Activated CD4-positive, alpha-beta T cell treated with anti-CD3 and anti-CD28 coated beads, Interleukin-2, amount 10 ng/mL, durations not matched to agents 24 days and 14 days (primary cell): ENCODE measurements around the gene PLA2G4D. TPM values are rescaled to one million over a fixed set of nuclear protein-coding genes. Genes with fewer than 3 reads are reported as not detected.
A peak's percentile ranks its signal among the peaks of the same experiment; 100 is the strongest.

ENCODE experiments used
- DNase-seq: peaks from one replicate; pipeline ENCODE4 v3.0.0; 2022
- H3K27ac Mint-ChIP-seq: one replicate; pipeline ENCODE4 v1.8.0; 2022; ENCODE audit warnings: mild to moderate bottlenecking, mixed read lengths
- H3K27me3 Mint-ChIP-seq: one replicate; pipeline ENCODE4 v1.8.0; 2022; ENCODE audit warnings: mixed read lengths
- H3K36me3 Mint-ChIP-seq: one replicate; pipeline ENCODE4 v1.8.0; 2022; ENCODE audit warnings: low read depth, mild to moderate bottlenecking, mixed read lengths
- H3K4me1 Mint-ChIP-seq: one replicate; pipeline ENCODE4 v1.8.0; 2021; ENCODE audit warnings: mixed read lengths
- H3K4me3 Mint-ChIP-seq: one replicate; pipeline ENCODE4 v1.8.0; 2022; ENCODE audit warnings: mild to moderate bottlenecking, moderate library complexity, mixed read lengths
- H3K9me3 Mint-ChIP-seq: one replicate; pipeline ENCODE4 v1.8.0; 2021; ENCODE audit warnings: mixed read lengths
- intact Hi-C: fragments of 100-400 bp; cut with micrococcal nuclease; formaldehyde crosslinking; loops from one replicate; pipeline ENCODE4 v1.15.1; 2023
- total RNA-seq: library from RNA; stranded (reverse); gene quantifications from 2 replicates; pipeline ENCODE4 v1.2.3, GENCODE V29; 2022

Gene PLA2G4D
- total RNA-seq, 1 donor from 2014 or later = not detected

GRCh38 chr15:42066764-42067415, 27.5 kb downstream of the PLA2G4D start:
- peaks cover 14% of the 10 kb centered on the region for H3K27me3 Mint-ChIP-seq
- intact Hi-C loops = loop anchor here (2.0 kb wide), 1 partner anchor 70 kb away; no protein-coding TSS in a partner anchor
- H3K4me3 Mint-ChIP-seq = no peak overlapping the region
- peaks cover 2% of the 10 kb centered on the region for H3K4me1 Mint-ChIP-seq
- no peaks in the 10 kb centered on the region for H3K36me3 Mint-ChIP-seq
- DNase-seq = no peak
- no peak overlapping the region for H3K27ac Mint-ChIP-seq
- H3K9me3 Mint-ChIP-seq = no peaks in the 10 kb centered on the region

GRCh38 chr15:42065468-42065867, 28.9 kb downstream of the PLA2G4D start:
- no peak for DNase-seq
- no peak overlapping the region for H3K4me3 Mint-ChIP-seq
- H3K4me1 Mint-ChIP-seq = peaks cover 2% of the 10 kb centered on the region
- peaks cover 14% of the 10 kb centered on the region for H3K27me3 Mint-ChIP-seq
- intact Hi-C loops = no loop called here
- no peaks in the 10 kb centered on the region for H3K9me3 Mint-ChIP-seq
- no peaks in the 10 kb centered on the region for H3K36me3 Mint-ChIP-seq
- H3K27ac Mint-ChIP-seq = no peak overlapping the region

GRCh38 chr15:42065033-42065432, 29.3 kb downstream of the PLA2G4D start:
- H3K27ac Mint-ChIP-seq = no peak overlapping the region

GRCh38 chr15:42064271-42064670, 30.1 kb downstream of the PLA2G4D start:
- H3K36me3 Mint-ChIP-seq = no peaks in the 10 kb centered on the region
- DNase-seq = no peak
- no peak overlapping the region for H3K27ac Mint-ChIP-seq
- intact Hi-C loops = no loop called here
- no peaks in the 10 kb centered on the region for H3K9me3 Mint-ChIP-seq
- H3K4me1 Mint-ChIP-seq = peaks cover 2% of the 10 kb centered on the region
- H3K27me3 Mint-ChIP-seq = peaks cover 15% of the 10 kb centered on the region
- H3K4me3 Mint-ChIP-seq = no peak overlapping the region

More at GRCh38 chr15:42065033-42065432, 29.3 kb downstream of the PLA2G4D start:
- Mint-ChIP-seq H3K9me3 (no peaks in the 10 kb centered on the region), H3K4me1 (peaks cover 2% of the 10 kb centered on the region), H3K4me3 (no peak overlapping the region), H3K36me3 (no peaks in the 10 kb centered on the region), H3K27me3 (peaks cover 14% of the 10 kb centered on the region)
- no peak for DNase-seq
- intact Hi-C loops = no loop called here

- Mint-ChIP-seq H3K36me3 (no peaks in the 10 kb centered on the region), H3K27ac (no peak overlapping the region), H3K9me3 (no peaks in the 10 kb centered on the region), H3K27me3 (peaks cover 19% of the 10 kb centered on the region), H3K4me1 (peaks cover 2% of the 10 kb centered on the region), H3K4me3 (no peak overlapping the region)
- intact Hi-C loops = no loop called here
- no peak for DNase-seq
Measured at GRCh38 chr15:42063122-42063848, 31.1 kb downstream of the PLA2G4D start.

GRCh38 chr15:42062284-42062806, 32.0 kb downstream of the PLA2G4D start:
- Mint-ChIP-seq H3K4me1 (peaks cover 6% of the 10 kb centered on the region), H3K9me3 (no peaks in the 10 kb centered on the region), H3K4me3 (no peak overlapping the region), H3K27me3 (peaks cover 26% of the 10 kb centered on the region), H3K36me3 (no peaks in the 10 kb centered on the region), H3K27ac (no peak overlapping the region)
- no peak for DNase-seq
- intact Hi-C loops = no loop called here

GRCh38 chr15:42060797-42061196, 33.6 kb downstream of the PLA2G4D start:
- DNase-seq = no peak
- H3K4me1 Mint-ChIP-seq = peaks cover 11% of the 10 kb centered on the region
- H3K27ac Mint-ChIP-seq = no peak overlapping the region

GRCh38 chr15:42060477-42060763, 33.9 kb downstream of the PLA2G4D start:
- Mint-ChIP-seq H3K36me3 (no peaks in the 10 kb centered on the region), H3K4me3 (no peak overlapping the region), H3K4me1 (peaks cover 11% of the 10 kb centered on the region), H3K27ac (no peak overlapping the region), H3K27me3 (peaks cover 28% of the 10 kb centered on the region), H3K9me3 (no peaks in the 10 kb centered on the region)
- intact Hi-C loops = no loop called here
- no peak for DNase-seq

More at GRCh38 chr15:42060797-42061196, 33.6 kb downstream of the PLA2G4D start:
- H3K4me3 Mint-ChIP-seq = no peak overlapping the region
- no peaks in the 10 kb centered on the region for H3K9me3 Mint-ChIP-seq
- H3K36me3 Mint-ChIP-seq = no peaks in the 10 kb centered on the region
- intact Hi-C loops = no loop called here
- H3K27me3 Mint-ChIP-seq = peaks cover 26% of the 10 kb centered on the region

- H3K36me3 Mint-ChIP-seq = no peaks in the 10 kb centered on the region
- no peak overlapping the region for H3K27ac Mint-ChIP-seq
- peak; percentile 91 for DNase-seq
- intact Hi-C loops = loop anchor here (1.0 kb wide), 1 partner anchor 71 kb away; no protein-coding TSS in a partner anchor
- no peak overlapping the region for H3K4me3 Mint-ChIP-seq
- H3K9me3 Mint-ChIP-seq = no peaks in the 10 kb centered on the region
- H3K27me3 Mint-ChIP-seq = peaks cover 33% of the 10 kb centered on the region
- H3K4me1 Mint-ChIP-seq = peaks cover 11% of the 10 kb centered on the region
Measured at GRCh38 chr15:42059661-42060476, 34.5 kb downstream of the PLA2G4D start.

GRCh38 chr15:42058791-42059190, 35.6 kb downstream of the PLA2G4D start:
- intact Hi-C loops = loop anchor here (1.0 kb wide), 1 partner anchor 69 kb away; no protein-coding TSS in a partner anchor
- Mint-ChIP-seq H3K4me3 (no peak overlapping the region), H3K9me3 (no peaks in the 10 kb centered on the region), H3K4me1 (peaks cover 11% of the 10 kb centered on the region), H3K27me3 (peaks cover 37% of the 10 kb centered on the region), H3K36me3 (no peaks in the 10 kb centered on the region), H3K27ac (no peak overlapping the region)
- no peak for DNase-seq

GRCh38 chr15:42057799-42058646, 36.3 kb downstream of the PLA2G4D start:
- intact Hi-C loops = no loop called here
- Mint-ChIP-seq H3K27me3 (peaks cover 42% of the 10 kb centered on the region), H3K4me3 (no peak overlapping the region), H3K9me3 (no peaks in the 10 kb centered on the region), H3K27ac (no peak overlapping the region), H3K4me1 (peaks cover 11% of the 10 kb centered on the region), H3K36me3 (no peaks in the 10 kb centered on the region)
- no peak for DNase-seq

GRCh38 chr15:42056934-42057798, 37.2 kb downstream of the PLA2G4D start:
- H3K9me3 Mint-ChIP-seq = no peaks in the 10 kb centered on the region
- peak overlapping the region; percentile 51 for H3K4me3 Mint-ChIP-seq
- no peaks in the 10 kb centered on the region for H3K36me3 Mint-ChIP-seq
- H3K27me3 Mint-ChIP-seq = peaks cover 44% of the 10 kb centered on the region
- peak; percentile 82 for DNase-seq
- intact Hi-C loops = no loop called here
- H3K4me1 Mint-ChIP-seq = peaks cover 11% of the 10 kb centered on the region
- H3K27ac Mint-ChIP-seq = peak overlapping the region; percentile 37
